HEK293T (cell line): ENCODE measurements around the gene HDLBP.

ENCODE experiments used
- ARNT ChIP-seq: fragments of 450-650 bp; IDR thresholded peaks from 2 replicates; pipeline ENCODE4 v1.6.1; 2017; ENCODE audit warnings: mild to moderate bottlenecking
- BHLHE40 ChIP-seq: fragments of 450-650 bp; IDR thresholded peaks from 2 replicates; pipeline ENCODE4 v1.6.1; 2016; ENCODE audit warnings: mild to moderate bottlenecking, moderate library complexity, borderline replicate concordance
- CTBP1 ChIP-seq: fragments of 450-650 bp; IDR thresholded peaks from 2 replicates; pipeline ENCODE4 v1.6.1; 2016; ENCODE audit warnings: borderline replicate concordance
- ELF4 ChIP-seq: fragments of 450-650 bp; IDR thresholded peaks from 2 replicates; pipeline ENCODE4 v1.6.1; 2017; ENCODE audit warnings: antibody characterized with exemption
- FOXA1 ChIP-seq: fragments of 450-650 bp; IDR thresholded peaks from 2 replicates; pipeline ENCODE4 v1.6.1; 2016; ENCODE audit warnings: mild to moderate bottlenecking
- FOXK2 ChIP-seq: fragments of 450-650 bp; IDR thresholded peaks from 2 replicates; pipeline ENCODE4 v1.6.1; 2016; ENCODE audit warnings: mild to moderate bottlenecking
- FOXM1 ChIP-seq: fragments of 450-650 bp; IDR thresholded peaks from 2 replicates; pipeline ENCODE4 v1.6.1; 2017; ENCODE audit warnings: mild to moderate bottlenecking, borderline replicate concordance
- HDGF ChIP-seq: fragments of 450-650 bp; IDR thresholded peaks from 2 replicates; pipeline ENCODE4 v1.6.1; 2017; ENCODE audit warnings: antibody characterized with exemption, borderline replicate concordance
- L3MBTL2 ChIP-seq: fragments of 450-650 bp; conservative IDR thresholded peaks from 2 replicates; pipeline ENCODE4 v1.6.1; 2016; ENCODE audit warnings: mild to moderate bottlenecking
- SP1 ChIP-seq: fragments of 450-650 bp; IDR thresholded peaks from 2 replicates; pipeline ENCODE4 v1.6.1; 2017
- SUZ12 ChIP-seq: fragments of 450-650 bp; IDR thresholded peaks from 2 replicates; pipeline ENCODE4 v1.6.1; 2016; ENCODE audit warnings: mild to moderate bottlenecking
- ZNF384 ChIP-seq: fragments of 450-650 bp; IDR thresholded peaks from 2 replicates; pipeline ENCODE4 v1.6.1; 2016

GRCh38 chr2:241316825-241317224 is 1.4 kb upstream of the HDLBP start:
- TF ChIP-seq L3MBTL2 = no peak
- TF ChIP-seq FOXM1 = no peak
- TF ChIP-seq BHLHE40 = no peak
- no peak for TF ChIP-seq ELF4
- no peak for TF ChIP-seq FOXA1
- no peak for TF ChIP-seq SP1
- no peak for TF ChIP-seq ZNF384
- no peak for TF ChIP-seq FOXK2
- no peak for TF ChIP-seq CTBP1
- TF ChIP-seq HDGF = no peak
- TF ChIP-seq ARNT = no peak
- TF ChIP-seq SUZ12 = no peak
